CMK (cell line): ENCODE data around the gene C19orf38.
"Not testable (repeated sequence)": the region's sequence is repeated elsewhere in the genome, so short reads cannot be mapped to it uniquely, and the experiment has no call there.

Experiments
- DNase-seq: peaks from one replicate; pipeline ENCODE4 v3.0.0-alpha.2; 2010; ENCODE audit warnings: low read depth

C19orf38 gene

DNA sequence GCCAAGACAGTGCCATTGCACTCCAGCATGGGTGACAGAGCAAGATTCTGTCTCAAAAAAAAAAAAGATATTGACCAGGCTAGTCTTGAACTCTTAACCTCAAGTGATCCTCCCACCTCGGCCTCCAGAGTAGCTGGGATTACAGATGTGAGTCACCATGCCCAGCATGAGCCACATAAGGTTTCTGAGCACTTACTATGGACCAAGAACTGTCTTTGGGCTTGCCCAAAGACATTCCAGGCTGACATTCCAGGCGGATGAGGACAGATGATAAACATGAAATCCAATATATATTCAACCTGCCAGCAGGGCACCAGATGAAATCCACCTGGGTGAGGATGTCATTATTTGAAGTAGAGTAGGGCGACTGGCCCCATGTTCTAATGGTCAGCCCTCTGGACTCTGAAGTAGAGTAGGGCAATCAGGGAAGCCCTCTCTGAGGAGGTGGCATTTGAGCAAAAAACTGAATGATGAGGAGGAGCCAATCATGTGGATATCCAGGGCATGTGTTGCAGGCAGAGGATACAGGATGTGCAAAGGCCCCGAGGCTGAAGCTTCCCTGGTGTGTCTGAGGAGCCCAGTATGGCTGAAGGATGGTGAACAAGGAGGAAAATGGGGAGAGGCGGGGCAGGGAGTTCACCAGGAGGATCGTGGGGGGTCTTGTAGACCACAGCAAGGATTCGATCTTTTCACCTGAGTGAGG is 4.0 kb downstream of the C19orf38 start:
- no peak for DNase-seq

DNA sequence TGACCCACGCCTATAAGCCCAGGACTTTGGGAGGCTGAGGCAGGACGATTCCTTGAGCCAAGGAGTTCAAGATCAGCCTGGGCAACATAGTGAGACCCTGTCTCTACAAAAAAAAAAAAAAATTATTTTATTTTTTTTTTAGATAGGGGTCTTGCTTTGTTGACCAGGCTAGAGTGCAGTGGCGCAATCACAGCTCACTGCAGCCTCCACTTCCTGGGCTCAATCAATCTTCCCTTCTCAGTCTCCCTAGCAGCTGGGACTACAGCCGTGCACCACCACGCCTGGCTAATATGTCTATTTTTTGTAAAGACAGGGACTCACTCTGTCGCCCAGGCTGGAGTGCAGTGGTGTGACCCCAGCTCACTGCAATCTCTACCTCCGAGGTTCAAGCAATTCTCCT is 4.7 kb downstream of the C19orf38 start:
- DNase-seq = no peak

DNA sequence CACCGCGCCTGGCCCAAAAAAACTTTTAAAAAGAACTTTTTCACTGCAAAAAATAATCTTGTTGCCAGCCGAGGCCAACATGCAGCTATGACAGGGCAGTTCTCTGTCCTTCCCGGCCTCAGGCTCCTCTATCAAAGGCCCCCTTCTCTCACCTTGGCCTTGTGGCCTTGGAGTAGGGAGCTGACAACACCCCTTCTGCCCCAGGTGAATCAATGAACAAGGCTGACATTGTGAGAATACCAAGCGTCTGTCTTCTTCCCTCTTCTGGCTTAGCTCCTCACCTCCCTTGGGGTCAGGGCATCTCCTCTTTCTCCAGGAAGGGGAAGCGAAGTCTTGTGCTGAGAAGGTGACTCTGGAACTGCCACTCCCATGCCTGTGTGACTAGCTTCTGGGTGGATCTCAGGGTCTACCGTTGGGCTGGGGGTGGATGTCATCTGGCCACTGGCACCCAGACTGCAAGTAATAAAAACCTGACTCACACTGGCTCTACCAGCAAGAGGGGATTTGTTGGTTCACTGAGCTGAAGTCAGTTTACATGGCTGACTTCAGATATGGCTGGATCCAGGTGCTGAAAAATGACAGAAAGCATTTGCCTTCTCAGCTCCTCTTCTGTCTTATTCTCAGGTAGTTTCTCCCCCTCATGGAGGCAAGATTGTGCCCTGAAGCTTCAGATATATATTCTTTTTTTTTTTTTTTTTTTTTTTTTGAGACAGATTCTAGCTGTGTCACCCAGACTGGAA is 6.3 kb downstream of the C19orf38 start:
- DNase-seq = no peak

GRCh38 chr19:10855879-10856522 is 7.8 kb downstream of the C19orf38 start:
- DNase-seq = no peak

GRCh38 chr19:10856899-10857298 is 8.7 kb downstream of the C19orf38 start:
- DNase-seq = not testable (repeated sequence)

- DNase-seq = no peak
Measured at GRCh38 chr19:10858204-10858828, 10.1 kb downstream of the C19orf38 start.

GRCh38 chr19:10861103-10861651 is 13.0 kb downstream of the C19orf38 start:
- DNase-seq = no peak

DNA sequence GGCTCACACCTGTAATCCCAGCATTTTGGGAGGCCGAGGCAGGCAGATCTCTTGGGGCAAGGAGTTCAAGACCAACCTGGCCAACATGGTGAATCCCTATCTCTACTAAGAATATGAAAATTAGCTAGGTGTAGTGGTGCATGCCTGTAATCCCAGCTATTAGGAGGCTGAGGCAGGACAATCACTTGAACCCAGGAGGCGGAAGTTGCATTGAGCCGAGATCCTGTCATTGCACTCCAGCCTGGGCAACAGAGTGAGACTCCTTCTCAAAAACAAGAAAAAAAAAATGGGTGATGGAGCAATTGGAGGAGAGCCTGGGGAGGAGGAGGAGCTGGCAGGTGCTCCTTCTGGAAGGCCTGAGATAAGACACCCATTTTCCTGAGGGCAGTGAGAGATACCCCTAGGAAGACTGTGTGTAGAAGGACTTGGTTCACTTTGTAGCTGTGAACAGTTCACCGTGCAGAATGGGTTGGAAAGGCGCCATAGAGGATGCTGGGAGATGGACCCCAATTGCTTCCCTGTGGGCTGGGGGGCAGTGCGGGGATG is 14.4 kb downstream of the C19orf38 start:
- DNase-seq = no peak

GRCh38 chr19:10863107-10863717 is 15.0 kb downstream of the C19orf38 start:
- DNase-seq = no peak

DNA sequence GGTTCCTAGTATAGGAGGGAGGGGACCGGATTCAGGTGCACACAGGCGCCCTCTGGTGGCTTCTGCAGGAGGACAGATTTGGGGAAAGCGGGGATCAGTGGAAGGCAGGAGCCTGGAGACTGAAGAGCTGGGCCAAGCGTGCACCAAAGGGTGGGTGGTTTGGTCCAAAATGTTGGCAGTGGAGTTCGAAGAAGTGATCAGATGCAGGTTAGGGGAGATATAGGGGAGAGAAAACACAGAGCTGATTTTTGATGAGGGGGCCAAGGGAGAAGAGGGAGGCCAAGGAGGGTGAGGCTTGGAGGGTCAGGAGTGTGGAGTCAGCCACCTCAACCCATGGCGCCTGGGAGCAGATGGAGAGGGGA is 16.3 kb downstream of the C19orf38 start:
- no peak for DNase-seq

- DNase-seq = no peak
Measured at GRCh38 chr19:10866495-10866894, 18.3 kb downstream of the C19orf38 start.

DNA sequence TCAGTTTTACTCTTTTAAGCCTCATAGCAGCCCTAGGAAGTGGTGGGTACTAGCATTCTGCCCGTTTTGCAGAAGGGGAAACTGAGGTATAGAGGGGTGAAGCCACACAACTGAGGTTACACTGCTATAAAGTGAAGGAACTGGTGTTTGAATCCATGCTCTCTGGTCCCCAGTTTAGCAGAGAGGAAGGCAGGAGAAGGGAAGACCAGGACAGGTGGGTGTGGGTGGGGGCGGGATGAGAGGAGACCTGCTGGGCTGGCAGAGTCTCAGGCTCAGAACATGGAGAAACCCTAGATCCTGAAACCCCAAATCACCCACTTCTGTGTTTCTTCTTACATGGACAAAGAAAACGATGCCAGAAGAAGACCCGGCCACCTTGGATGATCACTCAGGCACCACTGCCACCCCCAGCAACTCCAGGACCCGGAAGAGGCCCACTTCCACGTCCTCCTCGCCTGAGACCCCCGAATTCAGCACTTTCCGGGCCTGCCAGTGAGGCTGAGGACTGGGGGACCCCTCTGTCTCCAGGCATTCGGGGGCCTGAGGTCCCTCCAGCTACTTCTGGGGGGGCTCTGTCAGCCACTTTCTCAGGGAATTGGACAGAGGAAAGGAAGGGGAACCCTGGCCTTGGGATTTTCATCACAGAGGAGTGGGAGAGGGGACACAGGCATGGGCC is 20.8 kb downstream of the C19orf38 start:
- DNase-seq = no peak

GRCh38 chr19:10869872-10870311 is 21.7 kb downstream of the C19orf38 start:
- DNase-seq = not testable (repeated sequence)

DNA sequence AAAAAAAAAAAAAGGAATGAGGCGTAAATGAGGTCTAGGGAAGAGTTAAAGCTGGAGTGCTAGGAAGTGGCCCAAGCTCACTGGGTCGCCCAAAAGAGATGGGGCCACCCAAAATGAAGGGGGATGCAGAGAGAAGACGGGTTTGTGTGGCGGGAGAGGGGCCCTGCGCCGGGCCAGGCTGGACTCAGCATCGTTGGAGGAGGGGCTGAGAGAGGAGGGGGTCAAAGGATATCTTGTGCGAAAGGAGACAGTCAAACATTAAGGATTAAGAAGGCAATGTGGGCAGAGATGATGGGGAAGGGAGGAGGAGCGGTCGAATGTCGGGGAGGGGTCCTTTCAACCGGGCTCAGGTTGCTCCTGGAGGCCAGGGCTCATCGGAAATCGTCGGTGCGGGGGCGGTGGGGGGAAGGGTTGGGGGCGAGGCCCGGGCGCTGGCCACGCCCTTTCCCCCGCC is 22.3 kb downstream of the C19orf38 start:
- no peak for DNase-seq

GRCh38 chr19:10870955-10871603 is 22.9 kb downstream of the C19orf38 start, which contains the start of gene CARM1:
CARM1 (plus strand) TSS chr19:10871553; CDS start chr19:10871703, 150 bp downstream.
- peak; percentile 92 for DNase-seq

- no peak for DNase-seq
Measured at GRCh38 chr19:10871711-10872545, 23.7 kb downstream of the C19orf38 start.

GRCh38 chr19:10872546-10873107 is 24.4 kb downstream of the C19orf38 start:
- no peak for DNase-seq

DNA sequence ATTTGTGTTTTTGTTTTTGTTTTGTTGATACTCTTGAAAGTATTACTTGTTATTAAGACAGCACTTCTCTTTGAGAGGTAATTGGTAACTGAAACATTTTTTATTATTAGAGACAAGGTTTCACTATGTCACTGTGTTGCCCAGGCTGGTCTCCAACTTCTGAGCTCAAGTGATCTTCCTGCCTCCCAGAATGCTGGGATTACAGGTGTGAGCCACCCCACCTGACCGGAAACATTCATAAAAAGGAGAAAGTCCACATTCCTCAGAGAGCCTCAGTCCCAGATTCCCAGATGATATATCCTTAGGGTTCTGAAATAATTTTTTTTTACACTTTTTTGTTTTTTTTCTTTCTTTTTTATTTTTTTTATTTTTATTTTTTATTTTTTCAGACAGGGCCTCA is 25.8 kb downstream of the C19orf38 start:
- DNase-seq = no peak
